A549 (cell line): ENCODE measurements around the gene CATSPERZ. TPM values are rescaled to one million over a fixed set of nuclear protein-coding genes. Genes with fewer than 3 reads are reported as not detected.
A peak's percentile ranks its signal among the peaks of the same experiment; 100 is the strongest.
"Not testable (repeated sequence)": the region's sequence is repeated elsewhere in the genome, so short reads cannot be mapped to it uniquely, and the experiment has no call there.

Experiments
- ATAC-seq, 2 experiments: fragments of 200-7000 bp in 1 of 2; fragments of >200 bp in 1 of 2; cut with Nextera tagmentation in 1 of 2; cut with Tn5 transposase in 1 of 2; 3 replicates each; pipeline versions ENCODE4 v1.8.0 to v1.9.1; 2018 to 2020; ENCODE audit warnings: mild to moderate bottlenecking in 1 of 2, moderate library complexity in 1 of 2
- CTCF ChIA-PET: fragments of 300-600 bp; sonication (Branson Sonifier 250); formaldehyde crosslinking; extraction: SDS; loops from one replicate; lab custom pipeline; 2021; ENCODE audit warnings: antibody characterized with exemption, inconsistent platforms; lab: Yijun Ruan, JAX
- POLR2A ChIA-PET: fragments of 350-600 bp; formaldehyde crosslinking; extraction: SDS; loops from one replicate; lab custom pipeline; 2021; ENCODE audit warnings: antibody characterized with exemption, inconsistent platforms; lab: Yijun Ruan, JAX
- DNase-seq, 2 experiments: peaks; one replicate each; pipeline versions ENCODE4 v3.0.0 to v3.0.0-alpha.2; 2011 to 2016; ENCODE audit warnings: low read depth in 1 of 2, low spot score in 1 of 2
- FAIRE-seq: peaks from 2 replicates; lab custom pipeline; 2011; peaks lifted over from hg19 to GRCh38; lab: Jason Lieb, UNC
- H3K27ac ChIP-seq, 2 experiments: fragments of >200 bp; sonication (Bioruptor Twin); formaldehyde crosslinking; 3 replicates each; pipeline ENCODE4 v1.5.1; 2016 to 2017
- H3K4me1 ChIP-seq: fragments of >200 bp; sonication (Bioruptor Twin); formaldehyde crosslinking; 3 replicates; pipeline ENCODE4 v1.6.1; 2016
- H3K4me2 ChIP-seq: fragments of >200 bp; sonication (Bioruptor Twin); formaldehyde crosslinking; 3 replicates; pipeline ENCODE4 v1.6.1; 2016
- H3K4me3 ChIP-seq: fragments of >200 bp; sonication (Bioruptor Twin); formaldehyde crosslinking; 3 replicates; pipeline ENCODE4 v1.5.1; 2016
- H3K9me3 ChIP-seq: fragments of >200 bp; sonication (Bioruptor Twin); formaldehyde crosslinking; 3 replicates; pipeline ENCODE4 v1.6.1; 2016
- ATOH8 ChIP-seq: fragments of 250-450 bp; sonication (Bioruptor Pico); IDR thresholded peaks from 2 replicates; pipeline ENCODE4 v1.5.0; 2020; ENCODE audit warnings: low read depth, mild to moderate bottlenecking, moderate library complexity
- BCL3 ChIP-seq: fragments of >200 bp; sonication (Bioruptor Twin); formaldehyde crosslinking; IDR thresholded peaks from 3 replicates; pipeline ENCODE4 v1.6.1; 2016
- CBX2 ChIP-seq: fragments of 200-600 bp; sonication (generic); IDR thresholded peaks from 2 replicates; pipeline ENCODE4 v1.6.1; 2016; ENCODE audit warnings: low read depth, mild to moderate bottlenecking, borderline replicate concordance
- CEBPB ChIP-seq, 2 experiments: fragments of >200 bp in 1 of 2; sonication (Bioruptor Twin) in 1 of 2; formaldehyde crosslinking in 1 of 2; IDR thresholded peaks; 2 replicates each; pipeline ENCODE4 v1.6.1; 2012 to 2016
- CTCF ChIP-seq: fragments of >200 bp; sonication (Bioruptor Twin); formaldehyde crosslinking; IDR thresholded peaks from 3 replicates; pipeline ENCODE4 v1.5.1; 2016
- EHMT2 ChIP-seq: fragments of 200-600 bp; sonication (generic); IDR thresholded peaks from 2 replicates; pipeline ENCODE4 v1.6.1; 2016; ENCODE audit warnings: antibody characterized with exemption, low read depth, mild to moderate bottlenecking, moderate library complexity
- ELK1 ChIP-seq: fragments of 150-350 bp; IDR thresholded peaks from 2 replicates; pipeline ENCODE4 v1.6.1; 2014; ENCODE audit warnings: low read depth, mild to moderate bottlenecking, low read length
- EP300 ChIP-seq, 2 experiments: fragments of >200 bp; sonication (Bioruptor Twin); formaldehyde crosslinking; IDR thresholded peaks; 2 replicates in 1 of 2; 3 replicates in 1 of 2; pipeline ENCODE4 v1.6.1; 2016 to 2017
- ESRRA ChIP-seq: fragments of 150-350 bp; IDR thresholded peaks from 2 replicates; pipeline ENCODE4 v1.6.1; 2014; ENCODE audit warnings: mild to moderate bottlenecking, low read length, borderline replicate concordance
- FOXS1 ChIP-seq: fragments of 250-450 bp; sonication (Bioruptor Pico); IDR thresholded peaks from 2 replicates; pipeline ENCODE4 v1.5.0; 2020; ENCODE audit warnings: mild to moderate bottlenecking, moderate library complexity
- HOXB13 ChIP-seq: fragments of 250-450 bp; sonication (Bioruptor Pico); IDR thresholded peaks from 2 replicates; pipeline ENCODE4 v1.5.0; 2020; ENCODE audit warnings: low read depth, mild to moderate bottlenecking, moderate library complexity
- KDM1A ChIP-seq: fragments of 200-600 bp; sonication (generic); IDR thresholded peaks from 2 replicates; pipeline ENCODE4 v1.6.1; 2016; ENCODE audit warnings: low read depth, mild to moderate bottlenecking
- MAZ ChIP-seq: fragments of 150-350 bp; IDR thresholded peaks from 2 replicates; pipeline ENCODE4 v1.6.1; 2014; ENCODE audit warnings: antibody characterized with exemption, low read depth, low read length, borderline replicate concordance
- MYC ChIP-seq: IDR thresholded peaks from 2 replicates; pipeline ENCODE4 v1.6.1; 2012; ENCODE audit warnings: mild to moderate bottlenecking, inconsistent platforms, low read length, improper control_type of control experiment, borderline replicate concordance
- NPAS2 ChIP-seq: fragments of 250-450 bp; sonication (Bioruptor Pico); IDR thresholded peaks from 2 replicates; pipeline ENCODE4 v1.8.0; 2022; ENCODE audit warnings: mild to moderate bottlenecking, moderate library complexity, borderline replicate concordance
- PBX3 ChIP-seq: IDR thresholded peaks from 2 replicates; pipeline ENCODE4 v1.6.1; 2012
- POLR2A ChIP-seq: IDR thresholded peaks from 2 replicates; pipeline ENCODE4 v1.6.1; 2012; ENCODE audit warnings: mild to moderate bottlenecking, low read length
- RARB ChIP-seq: fragments of 250-450 bp; sonication (Bioruptor Pico); IDR thresholded peaks from 2 replicates; pipeline ENCODE4 v1.8.0; 2021; ENCODE audit warnings: mild to moderate bottlenecking, moderate library complexity
- RCOR1 ChIP-seq: fragments of 150-350 bp; IDR thresholded peaks from 2 replicates; pipeline ENCODE4 v1.6.1; 2014; ENCODE audit warnings: antibody characterized with exemption, low read length, low read depth
- TP53 ChIP-seq: fragments of 250-450 bp; sonication (Bioruptor Pico); IDR thresholded peaks from 2 replicates; pipeline ENCODE4 v1.5.0; 2021; ENCODE audit warnings: mild to moderate bottlenecking, moderate library complexity
- ZC3H11A ChIP-seq: fragments of 450-650 bp; IDR thresholded peaks from 2 replicates; pipeline ENCODE4 v1.6.1; 2014; ENCODE audit warnings: antibody characterized with exemption, mild to moderate bottlenecking
- ZFP36 ChIP-seq: fragments of 450-650 bp; IDR thresholded peaks from 2 replicates; pipeline ENCODE4 v1.6.1; 2014; ENCODE audit warnings: borderline replicate concordance; ENCODE audit not compliant: partially characterized antibody
- WGBS: methylation state at CpG from one replicate; pipeline ENCODE4 v1.1.6; 2017; ENCODE audit errors: missing lambda C conversion rate; 5-methylcytosine and 5-hydroxymethylcytosine counted together
- polyA plus RNA-seq, 4 experiments: library from polyadenylated mRNA; depleted of rRNA in 3 of 4; stranded (reverse); fragments of >200 nt; fragmentation: RNase III in 1 of 4; extraction: RNeasy Plus Mini Kit Qiagen cat#74134 plus additional on column Dnase treatment in 1 of 4; gene quantifications; 2 replicates in 3 of 4; 3 replicates in 1 of 4; pipeline ENCODE4 v1.2.3, GENCODE V29; 2011 to 2017

The CATSPERZ gene
- polyA plus RNA-seq, 2 of the 4 experiments (the other 2 are of a cell fraction), result 1.9 to 3.4 TPM

GRCh38 chr11:64323373-64323772, 23.2 kb downstream of the CATSPERZ start:
- TF ChIP-seq ZFP36, result no peak
- TF ChIP-seq CEBPB (IDR thresholded peaks at IDR 0.05), result no peak
- Histone ChIP-seq H3K4me2 (no peak overlapping the region), H3K9me3 (no peaks in the 10 kb centered on the region), H3K4me3 (no peak overlapping the region), H3K4me1 (peaks cover 8% of the 10 kb centered on the region; the same call in 2 of the 3 replicates), H3K27ac (no peak overlapping the region)
- CTCF ChIA-PET, result interaction anchor here (0.6 to 13.4 kb wide), 7 partner anchors 9 to 119 kb away, joined by 3 to 312 read pairs (median 6); partner anchors contain the start of genes CATSPERZ, CCDC88B and ESRRA
- DNase-seq (no peak), FAIRE-seq (no peak), ATAC-seq (no peak)
- POLR2A ChIA-PET, result no interaction called here
- 72% methylated on average over 5 of the region's 5 CpGs for WGBS

- FAIRE-seq, POLR2A ChIA-PET, H3K4me3 ChIP-seq, H3K4me2 ChIP-seq, H3K4me1 ChIP-seq, DNase-seq, H3K9me3 ChIP-seq: not testable (repeated sequence)
- peak in 1 of 2 experiments; percentile 5; a peak in 1 of 6 replicates for ATAC-seq
- 89% methylated on average over 4 of the region's 4 CpGs for WGBS
- CTCF ChIA-PET, result interaction anchor here (1.2 to 13.4 kb wide), 6 partner anchors 8 to 119 kb away, joined by 3 to 312 read pairs (median 24); partner anchors contain the start of genes CATSPERZ, CCDC88B and ESRRA
- H3K27ac ChIP-seq, result 0 out of 6 replicates have a peak overlapping the region, but pooled peaks of 1 of the 2 experiments have one; percentile 26
Observed at GRCh38 chr11:64323984-64324383, 23.8 kb downstream of the CATSPERZ start.

GRCh38 chr11:64324692-64325469, 24.7 kb downstream of the CATSPERZ start:
- whole genome bisulfite sequencing, result 88% methylated on average over 11 of the region's 11 CpGs
- Histone ChIP-seq H3K4me2 (no peak overlapping the region), H3K9me3 (no peaks in the 10 kb centered on the region), H3K4me1 (no peaks in the 10 kb centered on the region; the same call in 2 of the 3 replicates), H3K4me3 (no peak overlapping the region), H3K27ac (no peak overlapping the region)
- ATAC-seq, result no peak
- TF ChIP-seq NPAS2 (CRISPR knock-in tag), result no peak
- no peak for TF ChIP-seq ATOH8 (CRISPR knock-in tag)
- no peak for TF ChIP-seq FOXS1 (CRISPR knock-in tag)
- no peak for TF ChIP-seq PBX3
- TF ChIP-seq EHMT2, result no peak
- FAIRE-seq, result no peak
- ChIA-PET CTCF (interaction anchor here (1.2 to 13.4 kb wide), 6 partner anchors 7 to 120 kb away, joined by 3 to 312 read pairs (median 5); partner anchors contain the start of genes CATSPERZ, CCDC88B, ESRRA and PRDX5), POLR2A (no interaction called here)
- DNase-seq, result no peak

- ChIA-PET POLR2A (interaction anchor here (1.5 kb wide), 1 partner anchor 9 kb away, joined by 11 read pairs; the partner anchor contains the start of gene PRDX5), CTCF (interaction anchor here (1.0 to 13.4 kb wide), 3 partner anchors 9 to 25 kb away, joined by 11 to 312 read pairs (median 55); partner anchors contain the start of genes CATSPERZ, CCDC88B, ESRRA and PRDX5)
- Histone ChIP-seq H3K4me1 (peaks cover 16% of the 10 kb centered on the region), H3K27ac (no peak overlapping the region), H3K4me3 (no peak overlapping the region), H3K9me3 (no peaks in the 10 kb centered on the region), H3K4me2 (no peak overlapping the region)
- WGBS, result 87% methylated on average over 2 of the region's 2 CpGs
- FAIRE-seq (no peak), ATAC-seq (no peak), DNase-seq (no peak)
- TF ChIP-seq RARB (CRISPR knock-in tag) (no peak), ESRRA (no peak), EHMT2 (no peak), CTCF (no peak), MYC (no peak), HOXB13 (CRISPR knock-in tag) (no peak), MAZ (no peak), CBX2 (no peak), TP53 (CRISPR knock-in tag) (no peak), ELK1 (no peak), POLR2A (no peak), RCOR1 (no peak), BCL3 (no peak), ZC3H11A (no peak), EP300 (IDR thresholded peaks at IDR 0.05) (no peak), KDM1A (no peak)
Observed at GRCh38 chr11:64327375-64327774, 27.2 kb downstream of the CATSPERZ start.
